GM21381 (cell line): ENCODE results near the gene KLHL5.
"Not testable (repeated sequence)": the region's sequence is repeated elsewhere in the genome, so short reads cannot be mapped to it uniquely, and the experiment has no call there.

Experiments used
- ATAC-seq: cut with Tn5 transposase; IDR thresholded peaks from one replicate; pipeline ENCODE4 v1.9.1; 2021; ENCODE audit warnings: mild to moderate bottlenecking, moderate library complexity; ENCODE audit not compliant: unreplicated experiment

KLHL5 gene

DNA sequence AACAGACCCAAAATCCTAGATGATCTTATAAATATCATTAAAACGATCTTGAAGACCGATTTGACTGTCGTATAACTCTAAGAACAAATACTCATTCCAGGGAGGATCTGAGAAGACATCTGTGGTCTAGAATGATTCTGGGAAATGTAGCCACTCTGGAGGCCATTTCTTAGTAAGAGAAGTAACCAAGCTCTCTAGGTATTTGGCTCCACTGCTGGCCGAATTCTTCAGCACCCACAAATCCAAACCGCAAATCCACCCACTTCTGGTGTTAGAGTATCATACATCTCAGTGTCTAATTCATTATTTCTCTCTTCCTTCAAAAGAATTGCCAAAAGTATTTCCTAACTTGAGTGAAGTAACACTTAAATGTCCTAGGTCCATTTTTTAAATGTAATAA lies 23.9 kb downstream of the KLHL5 start:
- ATAC-seq: no peak

DNA sequence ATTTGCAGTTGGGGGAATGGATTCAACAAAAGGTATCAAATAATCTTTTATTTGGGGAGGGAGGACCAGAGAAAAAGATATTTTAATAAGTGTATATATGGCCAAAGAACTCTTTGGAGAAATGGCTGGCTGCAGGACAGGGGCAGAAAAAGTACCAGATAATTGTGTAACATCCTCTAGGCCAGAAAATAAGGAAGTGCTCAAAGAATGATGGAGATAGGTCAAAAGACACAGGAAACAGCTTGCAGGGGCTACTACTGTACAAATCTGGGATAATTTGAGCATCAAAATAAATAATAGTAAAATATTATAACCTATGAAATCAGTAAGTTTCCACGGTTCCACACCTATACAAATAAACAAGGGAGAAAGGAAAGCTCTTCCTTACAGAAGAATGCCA lies 34.8 kb downstream of the KLHL5 start:
- ATAC-seq: no peak

DNA sequence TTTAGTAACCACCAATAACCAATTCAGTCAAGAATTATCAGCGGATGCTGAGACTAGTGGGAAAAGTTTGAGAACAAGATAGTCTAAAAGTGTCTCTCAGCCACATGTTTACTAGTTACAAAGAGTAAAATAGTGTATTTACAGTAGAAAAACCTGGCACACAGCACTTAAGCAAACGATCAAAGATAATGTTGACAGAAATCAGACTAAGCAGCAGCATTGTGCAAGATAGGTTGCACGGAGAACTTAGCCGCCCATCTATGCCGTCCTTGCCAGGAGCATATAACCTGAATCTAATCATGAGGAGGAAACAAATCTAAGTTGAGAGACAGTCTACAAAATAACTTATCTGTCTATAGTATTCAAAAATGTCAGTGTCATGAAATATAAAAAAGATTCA lies 35.3 kb downstream of the KLHL5 start:
- ATAC-seq: no peak

DNA sequence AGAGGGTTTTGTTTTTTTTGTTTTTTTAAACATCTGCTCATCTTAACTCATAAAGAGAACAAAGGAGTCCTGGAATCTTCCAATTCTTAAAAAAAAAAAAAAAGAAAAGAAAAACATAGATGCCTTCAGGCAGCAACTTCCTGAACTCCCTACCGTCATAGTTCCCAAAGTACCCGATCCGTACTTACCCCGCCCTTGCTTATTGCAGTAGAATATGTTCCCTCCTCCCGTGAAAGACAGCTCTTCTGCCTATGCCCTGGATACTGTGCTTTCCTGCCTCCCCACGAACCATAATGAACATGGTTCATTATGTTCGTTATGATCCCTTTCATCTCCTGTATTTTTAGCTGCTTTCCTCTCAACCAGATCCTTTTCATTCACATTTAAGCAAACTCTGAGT lies 40.3 kb downstream of the KLHL5 start:
- ATAC-seq: no peak

DNA sequence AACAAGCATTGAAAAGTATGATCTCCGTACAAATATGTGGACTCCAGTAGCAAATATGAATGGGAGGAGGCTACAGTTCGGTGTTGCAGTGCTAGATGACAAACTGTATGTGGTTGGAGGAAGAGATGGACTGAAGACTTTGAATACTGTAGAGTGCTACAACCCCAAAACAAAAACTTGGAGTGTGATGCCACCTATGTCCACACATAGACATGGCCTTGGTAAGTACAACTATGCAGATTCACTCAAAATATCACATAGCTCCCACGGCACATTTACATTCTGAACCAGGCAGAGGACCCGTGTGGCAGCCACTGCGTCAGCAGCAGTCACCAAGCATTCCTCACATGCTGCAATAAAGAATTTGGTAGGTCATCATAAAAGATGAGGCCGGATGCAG lies 41.3 kb downstream of the KLHL5 start:
- no peak for ATAC-seq

DNA sequence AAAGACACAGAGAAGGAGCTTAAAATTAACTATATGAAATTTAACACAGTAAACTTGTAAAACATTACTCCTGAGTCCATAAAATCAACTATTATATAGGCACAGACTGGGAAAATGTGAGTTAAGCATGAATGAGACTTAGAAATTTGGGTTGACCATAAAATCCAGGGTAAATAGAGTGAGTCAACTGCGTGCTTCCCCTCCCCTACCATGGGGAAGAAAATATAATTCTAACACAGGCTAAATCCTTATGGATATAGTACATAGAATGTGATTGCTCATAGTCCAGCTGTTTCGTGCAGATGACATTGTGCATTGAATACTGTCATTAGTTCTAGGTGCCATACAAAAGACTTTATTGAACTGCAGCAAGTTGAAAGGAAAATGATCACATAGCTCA lies 42.2 kb downstream of the KLHL5 start:
- ATAC-seq: no peak

DNA sequence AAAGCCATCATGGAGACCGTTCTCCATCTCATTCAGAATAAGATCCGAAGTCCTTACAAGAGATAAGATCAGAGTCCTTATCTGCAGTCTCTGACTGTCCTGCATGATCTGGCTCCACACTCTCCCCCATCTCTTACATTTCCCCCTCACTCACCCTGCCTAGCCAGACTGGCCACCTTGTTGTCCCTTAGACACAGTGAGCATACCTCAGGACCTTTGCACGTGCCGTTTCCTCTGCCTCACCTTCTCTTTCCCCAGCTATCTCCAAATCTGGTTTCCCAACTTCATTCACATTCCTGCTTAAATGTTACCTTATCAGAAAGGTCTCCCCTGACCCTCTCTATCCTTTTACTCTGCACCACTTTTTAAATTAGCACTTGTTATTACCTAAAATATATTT lies 44.0 kb downstream of the KLHL5 start:
- no peak for ATAC-seq

DNA sequence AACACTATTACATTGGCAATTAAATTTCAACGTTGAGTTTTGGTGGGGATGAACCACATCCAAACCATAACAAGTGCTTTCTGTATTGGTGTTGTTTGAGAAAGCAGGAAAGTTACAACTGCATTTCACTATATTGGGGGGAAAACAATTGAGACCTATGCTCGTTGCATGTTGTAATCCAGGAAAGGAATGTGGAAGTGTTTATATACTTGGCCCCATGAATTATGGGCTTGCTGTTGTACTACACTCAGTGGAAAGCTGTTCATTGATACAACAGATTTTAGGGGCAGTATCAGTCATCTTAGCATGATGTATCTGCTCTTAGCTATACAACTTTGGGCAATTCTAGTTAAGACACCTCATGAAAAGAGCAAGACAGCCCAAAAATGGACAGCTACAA lies 52.4 kb downstream of the KLHL5 start:
- no peak for ATAC-seq

DNA sequence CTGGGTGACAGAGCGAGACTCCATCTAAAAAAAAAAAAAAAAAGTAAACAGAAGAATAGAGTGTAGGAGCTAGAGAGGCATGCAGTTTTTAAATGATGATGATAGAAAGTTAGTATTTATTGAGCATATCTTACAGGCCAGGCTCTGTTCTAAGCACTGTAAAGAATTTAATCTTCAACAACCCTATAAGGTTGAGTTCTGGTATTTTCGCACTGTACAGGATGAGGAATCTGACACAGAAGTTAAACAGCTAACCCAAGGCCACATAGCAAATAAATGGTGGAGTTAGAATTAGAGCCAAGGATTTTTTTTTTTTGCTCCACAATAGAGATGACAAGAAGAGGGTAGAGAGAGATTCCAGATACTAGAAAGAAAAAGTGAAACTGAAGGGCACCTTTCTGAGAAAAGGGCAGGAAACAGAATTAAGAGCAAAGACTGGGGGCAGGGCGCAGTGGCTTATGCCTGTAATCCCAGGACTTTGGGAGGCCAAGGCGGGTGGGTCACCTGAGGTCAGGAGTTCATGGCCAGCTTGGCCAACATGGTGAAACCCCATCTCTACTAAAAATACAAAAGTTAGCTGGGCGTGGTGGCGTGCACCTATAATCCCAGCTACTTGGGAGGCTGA lies 56.1 kb downstream of the KLHL5 start:
- ATAC-seq: no peak

DNA sequence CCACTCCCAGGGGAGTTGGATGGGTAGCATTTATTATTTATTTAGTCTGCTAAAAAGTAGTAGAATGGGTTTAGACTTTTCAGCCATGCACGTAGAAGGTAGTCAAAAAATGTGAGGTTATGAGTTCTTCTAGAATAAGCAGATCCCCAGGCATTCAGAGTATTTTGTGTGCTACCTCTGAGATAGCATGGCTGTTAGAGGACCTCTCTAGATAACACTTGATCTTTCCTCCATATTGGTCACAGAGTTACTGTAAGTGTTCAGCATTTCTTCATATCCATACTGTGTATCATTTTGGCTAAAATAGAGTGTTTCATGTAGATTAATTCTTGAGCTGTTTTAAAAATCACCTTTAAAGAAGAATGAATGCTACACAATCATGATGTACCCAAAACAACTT lies 58.4 kb downstream of the KLHL5 start:
- no peak for ATAC-seq

DNA sequence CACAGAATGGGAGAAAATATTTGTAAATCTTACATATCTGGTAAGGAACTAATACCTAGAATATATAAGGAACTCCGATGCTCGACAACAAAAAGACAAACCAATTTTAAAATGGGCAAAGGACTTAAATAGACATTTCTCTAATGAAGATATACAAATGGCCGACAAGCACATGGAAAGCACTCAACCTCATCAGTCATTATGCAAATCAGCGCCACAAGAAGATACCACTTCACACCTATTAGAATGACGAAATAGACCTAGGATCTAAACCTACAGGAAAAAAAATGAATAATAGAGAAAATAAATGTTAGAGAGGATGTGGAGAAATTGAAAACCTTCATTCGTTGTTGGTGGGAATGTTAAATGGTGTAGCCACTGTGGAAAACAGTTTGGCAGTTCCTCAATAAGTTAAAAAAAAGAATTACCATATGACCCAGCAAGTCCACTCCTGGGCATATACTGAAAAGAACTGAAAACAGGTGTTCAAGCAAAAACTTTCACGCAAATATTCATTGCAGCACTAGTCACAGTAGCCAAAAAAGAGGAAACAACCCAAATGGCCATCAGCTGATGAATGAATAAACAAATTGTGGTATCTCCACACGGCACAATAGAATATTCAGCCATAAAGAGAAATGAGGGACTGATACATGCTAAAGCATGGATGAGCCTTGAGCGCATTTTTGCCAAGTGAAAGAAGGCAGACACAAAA lies 63.0 kb downstream of the KLHL5 start:
- no peak for ATAC-seq

DNA sequence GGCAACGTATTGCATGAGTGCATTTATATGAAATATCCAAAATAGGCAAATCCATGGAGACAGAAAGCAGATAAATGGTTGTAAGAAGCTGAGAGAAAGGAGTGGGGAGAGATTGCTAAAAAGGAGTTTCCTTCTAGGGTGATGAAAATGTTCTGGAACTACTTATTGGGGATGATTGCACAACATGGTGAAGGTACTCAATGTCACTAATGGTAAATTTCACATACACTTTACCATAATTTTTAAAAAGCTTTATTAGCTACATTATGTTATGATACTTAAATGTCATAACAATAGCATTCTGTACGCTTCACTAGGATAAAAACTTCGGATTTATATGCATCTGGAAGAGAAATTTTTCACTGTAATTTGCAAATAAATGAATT lies 63.6 kb downstream of the KLHL5 start:
- no peak for ATAC-seq

DNA sequence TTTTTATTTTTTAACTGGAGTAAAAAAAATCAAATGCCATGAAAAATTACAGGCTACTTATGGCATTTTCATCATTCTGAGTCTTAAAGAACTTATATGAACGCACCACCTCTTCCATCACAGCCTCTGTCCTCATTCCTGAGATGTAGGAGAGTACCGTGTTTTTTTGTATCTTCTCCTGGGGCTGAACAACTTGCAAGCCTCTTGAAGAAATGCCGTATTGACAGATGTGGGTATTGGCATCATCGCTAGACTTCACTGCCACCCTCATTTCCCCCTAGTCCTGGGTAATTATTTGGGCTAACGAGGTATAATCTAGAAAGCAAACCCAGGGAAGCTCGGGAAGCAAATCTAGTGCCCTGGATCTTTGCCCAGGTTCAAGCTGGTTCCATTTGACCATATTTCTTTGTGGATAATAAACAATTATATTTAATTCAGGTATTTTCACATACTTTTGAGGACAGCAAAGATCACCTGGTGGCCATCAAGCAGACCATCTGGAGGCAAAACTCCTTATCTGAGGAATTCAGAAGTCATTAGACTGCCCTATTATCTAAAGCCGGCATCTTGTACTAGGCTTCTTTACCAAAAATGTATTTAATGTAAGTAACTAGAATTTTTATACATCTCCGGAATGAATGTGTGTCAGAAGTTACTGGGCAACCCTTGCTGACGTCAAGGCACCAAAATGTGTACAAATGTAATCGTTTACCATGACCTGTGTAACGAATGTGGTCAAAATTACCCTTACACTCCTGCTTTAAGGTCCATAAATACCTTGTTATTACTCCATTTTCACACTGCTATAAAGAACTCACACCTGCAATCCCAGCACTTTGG lies 64.4 kb downstream of the KLHL5 start:
- ATAC-seq: no peak

DNA sequence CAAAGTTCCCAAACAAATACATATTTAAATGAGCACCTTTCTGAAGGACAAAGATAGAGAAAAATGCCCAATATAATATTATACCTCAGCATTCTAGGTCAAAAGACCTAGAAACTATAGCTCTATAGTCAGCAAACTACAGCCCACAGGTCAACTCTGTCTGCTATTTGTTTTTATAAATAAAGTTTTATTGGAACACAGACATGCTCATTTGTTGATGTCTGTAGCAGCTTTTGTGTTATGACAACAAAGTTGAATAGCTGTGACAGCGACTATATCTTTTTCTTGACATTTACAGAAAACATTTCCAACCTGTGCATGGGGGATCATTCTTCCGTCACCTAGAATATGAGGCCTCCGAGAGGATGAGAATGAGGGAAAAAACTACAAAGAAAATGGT lies 71.6 kb downstream of the KLHL5 start:
- no peak for ATAC-seq

DNA sequence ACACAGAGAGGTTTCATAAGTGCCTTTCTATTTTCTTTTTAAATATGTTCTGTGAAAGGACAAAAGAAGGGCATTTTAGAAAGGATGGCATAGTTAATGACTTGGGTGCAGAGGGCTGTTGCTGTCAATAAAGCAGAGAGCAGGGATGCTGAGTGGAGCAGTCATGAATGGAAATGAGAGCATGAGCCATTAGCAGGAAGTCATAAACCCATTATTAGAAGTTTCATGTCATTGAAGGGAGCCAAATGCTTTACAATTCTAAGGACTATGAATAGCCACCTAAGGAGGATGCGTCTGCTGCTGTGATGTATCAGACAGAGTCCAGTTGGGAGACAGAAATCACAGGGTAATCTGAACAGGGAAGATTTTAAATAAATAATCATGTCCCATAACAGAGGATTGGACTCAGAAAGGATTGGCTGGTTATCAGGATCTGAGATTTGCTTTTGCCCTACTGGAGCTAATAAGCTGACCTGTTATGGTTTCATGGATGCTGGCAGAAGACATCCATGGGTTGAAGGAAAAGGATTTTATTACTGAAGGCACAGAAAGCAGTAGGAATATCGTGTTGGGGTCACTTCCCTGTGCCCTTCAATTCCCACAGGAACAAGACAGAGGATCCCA lies 72.8 kb downstream of the KLHL5 start:
- ATAC-seq: no peak

DNA sequence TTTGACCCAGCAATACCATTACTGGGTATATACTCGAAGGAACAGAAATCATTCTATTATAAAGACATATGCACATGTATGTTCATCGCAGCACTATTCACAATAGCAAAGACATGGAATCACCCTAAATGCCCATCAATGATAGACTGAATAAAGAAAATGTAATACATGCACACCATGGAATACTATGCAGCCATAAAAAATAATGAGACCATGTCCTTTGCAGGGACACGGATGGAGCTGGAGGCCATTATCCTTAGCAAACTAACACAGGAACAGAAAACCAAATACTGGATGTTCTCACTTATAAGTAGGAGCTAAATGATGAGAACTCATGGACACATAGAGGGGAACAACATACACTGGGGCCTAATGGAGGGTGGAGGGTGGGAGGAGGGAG lies 76.2 kb downstream of the KLHL5 start:
- ATAC-seq: not testable (repeated sequence)

DNA sequence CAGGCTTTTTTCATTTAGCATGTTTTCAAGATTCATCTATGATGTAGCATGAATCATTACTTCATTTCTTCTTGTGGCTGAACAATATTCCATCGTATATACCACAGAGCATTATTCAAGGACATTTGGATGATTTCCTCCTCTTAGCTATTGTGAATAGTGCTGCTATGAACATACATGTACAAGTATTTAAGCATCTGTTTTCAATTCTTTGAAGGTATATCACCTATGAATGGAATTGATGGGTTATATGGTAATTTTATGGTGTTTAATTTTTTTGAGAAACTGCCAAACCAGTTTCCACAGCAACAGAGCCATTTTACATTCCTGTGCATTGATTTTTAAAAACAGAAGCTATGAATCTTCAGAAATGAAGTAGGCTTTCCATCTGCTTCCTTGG lies 84.2 kb downstream of the KLHL5 start:
- ATAC-seq: no peak

DNA sequence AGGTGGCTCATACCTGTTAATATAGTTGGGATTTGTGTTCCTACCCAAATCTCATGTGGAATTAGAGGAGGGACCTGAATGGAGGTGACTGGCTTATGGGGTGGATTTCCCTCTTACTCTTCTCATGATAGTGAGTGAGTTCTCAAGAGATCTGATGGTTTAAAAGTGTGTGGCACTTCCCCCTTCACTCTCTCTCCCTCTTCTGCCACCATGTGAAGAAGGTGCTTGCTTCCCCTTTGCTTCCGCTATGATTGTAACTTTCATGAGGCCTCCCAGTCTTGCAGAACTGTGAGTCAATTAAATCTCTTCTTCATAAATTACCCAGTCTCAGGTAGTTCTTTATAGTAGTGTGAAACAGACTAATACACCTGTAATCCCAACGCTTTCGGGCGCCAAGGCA lies 92.0 kb downstream of the KLHL5 start:
- ATAC-seq: no peak

DNA sequence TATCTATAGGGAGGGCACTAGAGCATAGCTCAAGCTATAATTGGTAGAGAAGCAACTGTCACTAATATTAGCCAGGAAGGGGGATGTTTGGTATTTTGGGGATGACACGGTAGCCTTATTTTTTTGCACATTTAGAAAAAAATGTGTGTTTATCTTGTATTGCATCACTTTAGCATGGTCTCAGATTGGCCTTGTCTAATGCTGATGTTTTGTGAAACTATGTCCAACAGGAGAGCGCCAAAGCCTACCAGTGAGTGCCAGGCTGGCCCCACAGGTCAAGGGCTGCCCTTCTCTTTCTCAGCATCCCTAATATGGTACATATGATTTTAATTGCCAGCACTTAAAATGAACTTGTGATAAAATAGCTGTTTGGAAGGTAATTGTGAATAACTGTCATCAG lies 95.5 kb downstream of the KLHL5 start:
- ATAC-seq: no peak

DNA sequence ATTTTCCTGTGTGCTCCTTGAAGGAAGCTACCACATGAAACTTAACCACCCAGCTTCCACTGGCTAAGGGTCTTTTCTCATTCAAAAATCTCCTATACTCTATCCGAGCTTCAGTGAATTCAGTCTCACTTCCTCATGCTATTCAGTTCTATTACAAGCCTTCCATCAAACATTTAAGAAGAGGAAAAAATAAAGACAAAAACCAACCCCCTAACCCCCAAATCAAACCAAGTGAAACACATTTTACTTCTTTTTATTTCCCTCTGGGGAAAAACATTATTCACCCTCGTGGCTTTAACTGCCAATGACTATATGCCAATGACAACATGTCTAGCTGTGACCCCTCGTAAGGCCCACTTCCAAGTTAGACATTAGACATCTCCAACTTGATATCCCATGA lies 104.1 kb downstream of the KLHL5 start:
- no peak for ATAC-seq

DNA sequence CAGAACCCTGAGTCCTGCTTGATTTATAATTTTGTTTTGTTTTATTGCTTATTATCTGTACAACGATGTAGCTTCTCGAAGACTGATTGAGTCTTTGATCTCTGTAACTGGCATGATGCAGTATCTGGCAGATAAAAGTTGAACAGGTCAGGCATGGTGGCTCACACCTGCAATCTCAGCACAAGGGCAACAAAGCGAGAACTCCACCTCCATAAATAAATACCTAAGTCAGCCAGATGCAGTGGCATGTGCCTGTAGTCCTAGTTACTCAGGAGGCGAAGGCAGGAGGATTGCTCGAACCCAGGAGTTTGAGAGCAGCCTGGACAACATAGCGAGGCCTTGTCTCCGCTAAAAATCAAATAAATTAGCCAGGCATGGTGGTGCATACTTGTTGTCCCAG lies 104.6 kb downstream of the KLHL5 start:
- no peak for ATAC-seq

DNA sequence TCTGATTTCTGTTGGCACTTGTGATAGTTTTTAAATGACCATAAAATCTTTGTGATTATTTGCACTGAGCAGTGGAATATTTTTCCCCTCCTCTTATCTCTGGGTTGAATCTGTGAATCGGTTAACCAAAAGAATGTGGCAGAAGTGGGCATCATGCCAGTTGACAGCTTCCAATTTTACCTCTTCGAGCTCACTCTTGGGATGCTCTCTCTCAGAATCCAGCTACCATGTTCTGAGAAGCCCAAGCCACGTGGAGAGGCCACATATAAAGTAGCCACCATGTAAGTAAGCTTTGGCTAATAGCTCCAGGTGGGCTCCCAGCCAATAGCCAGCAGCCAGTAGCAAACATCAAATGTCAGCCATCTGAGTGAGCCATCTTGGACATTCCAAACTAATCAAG lies 107.4 kb downstream of the KLHL5 start:
- no peak for ATAC-seq
